ENCODE data around the gene DCDC2C.
A peak's percentile ranks its signal among the peaks of the same experiment; 100 is the strongest.

The DCDC2C gene

DNA sequence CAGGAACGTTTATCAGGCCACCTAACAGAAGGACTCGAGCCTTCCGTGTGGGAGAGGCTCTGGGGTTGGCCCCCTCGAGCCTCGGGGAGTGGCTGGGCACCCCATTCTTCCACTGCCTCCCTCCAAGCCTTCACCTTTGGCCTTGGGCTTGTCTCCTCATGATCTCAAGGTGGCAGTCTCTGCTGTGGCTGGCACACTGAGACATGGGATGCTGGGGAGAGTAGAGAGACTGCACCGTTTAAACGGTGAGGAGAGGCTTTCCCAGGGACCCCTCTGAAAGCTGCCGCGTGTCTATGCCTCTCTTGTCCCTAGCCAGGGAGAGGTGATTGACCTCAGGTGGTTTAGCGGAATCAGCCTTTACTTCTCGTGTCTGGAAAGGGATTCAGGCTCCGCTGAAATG is 71.0 kb downstream of the DCDC2C start:
- Mint-ChIP-seq H3K36me3 (no peaks in the 10 kb centered on the region), H3K27me3 (peaks cover 19% of the 10 kb centered on the region), H3K4me3 (no peak overlapping the region), H3K9me3 (peaks cover 3% of the 10 kb centered on the region), H3K27ac (no peak overlapping the region), H3K4me1 (no peaks in the 10 kb centered on the region)
- DNase-seq (ENCODE audit: low spot score in 2 of 2) (no peak), ATAC-seq (ENCODE audit: low read depth) (no peak)

DNA sequence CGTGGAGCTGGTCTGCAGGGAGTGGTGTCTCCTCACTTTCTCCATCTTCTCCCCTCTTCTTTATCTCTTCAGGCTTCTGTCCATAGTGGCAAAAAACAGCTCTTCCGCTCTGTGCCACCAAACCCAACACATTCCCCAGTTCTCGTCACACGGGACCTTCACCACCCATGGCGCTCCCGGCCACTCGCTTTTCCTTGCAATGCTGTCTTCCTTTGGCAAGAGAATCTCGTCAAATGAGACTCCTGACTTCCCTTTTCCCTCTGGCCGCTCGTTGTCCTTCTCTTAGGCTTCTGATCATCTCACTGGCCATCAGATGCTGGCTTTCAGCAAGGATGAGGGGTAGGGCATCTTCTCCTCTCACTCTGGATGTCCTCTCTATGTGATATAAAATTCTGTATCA is 72.9 kb downstream of the DCDC2C start:
- Mint-ChIP-seq H3K4me1 (peaks cover 2% of the 10 kb centered on the region), H3K4me3 (no peak overlapping the region), H3K27ac (no peak overlapping the region), H3K9me3 (peaks cover 3% of the 10 kb centered on the region), H3K36me3 (no peaks in the 10 kb centered on the region), H3K27me3 (peaks cover 20% of the 10 kb centered on the region)
- no peak for DNase-seq (ENCODE audit: low spot score in 2 of 2)
- ATAC-seq (ENCODE audit: low read depth) = no peak

GRCh38 chr2:3777966-3778365 is 74.6 kb downstream of the DCDC2C start:
- DNase-seq (ENCODE audit: low spot score in 2 of 2) = no peak
- Mint-ChIP-seq H3K4me3 (no peak overlapping the region), H3K27ac (no peak overlapping the region), H3K4me1 (peaks cover 2% of the 10 kb centered on the region), H3K9me3 (peaks cover 3% of the 10 kb centered on the region), H3K27me3 (peaks cover 17% of the 10 kb centered on the region), H3K36me3 (no peaks in the 10 kb centered on the region)
- ATAC-seq (ENCODE audit: low read depth) = no peak

GRCh38 chr2:3778851-3779495 is 75.6 kb downstream of the DCDC2C start:
- no peaks in the 10 kb centered on the region for H3K36me3 Mint-ChIP-seq
- peaks cover 3% of the 10 kb centered on the region for H3K9me3 Mint-ChIP-seq
- H3K27ac Mint-ChIP-seq = no peak overlapping the region
- DNase-seq (ENCODE audit: low spot score in 2 of 2) (no peak), ATAC-seq (ENCODE audit: low read depth) (no peak)
- no peak overlapping the region for H3K4me3 Mint-ChIP-seq
- peaks cover 17% of the 10 kb centered on the region for H3K27me3 Mint-ChIP-seq
- peaks cover 2% of the 10 kb centered on the region for H3K4me1 Mint-ChIP-seq

- DNase-seq (ENCODE audit: low spot score in 2 of 2) (no peak), ATAC-seq (ENCODE audit: low read depth) (no peak)
- H3K27ac Mint-ChIP-seq = no peak overlapping the region
- H3K4me3 Mint-ChIP-seq = no peak overlapping the region
- H3K36me3 Mint-ChIP-seq = no peaks in the 10 kb centered on the region
- peaks cover 17% of the 10 kb centered on the region for H3K27me3 Mint-ChIP-seq
- H3K9me3 Mint-ChIP-seq = peaks cover 3% of the 10 kb centered on the region
- peaks cover 2% of the 10 kb centered on the region for H3K4me1 Mint-ChIP-seq
These were observed 76.2 kb downstream of the DCDC2C start for GRCh38 chr2:3779496-3780049.

DNA sequence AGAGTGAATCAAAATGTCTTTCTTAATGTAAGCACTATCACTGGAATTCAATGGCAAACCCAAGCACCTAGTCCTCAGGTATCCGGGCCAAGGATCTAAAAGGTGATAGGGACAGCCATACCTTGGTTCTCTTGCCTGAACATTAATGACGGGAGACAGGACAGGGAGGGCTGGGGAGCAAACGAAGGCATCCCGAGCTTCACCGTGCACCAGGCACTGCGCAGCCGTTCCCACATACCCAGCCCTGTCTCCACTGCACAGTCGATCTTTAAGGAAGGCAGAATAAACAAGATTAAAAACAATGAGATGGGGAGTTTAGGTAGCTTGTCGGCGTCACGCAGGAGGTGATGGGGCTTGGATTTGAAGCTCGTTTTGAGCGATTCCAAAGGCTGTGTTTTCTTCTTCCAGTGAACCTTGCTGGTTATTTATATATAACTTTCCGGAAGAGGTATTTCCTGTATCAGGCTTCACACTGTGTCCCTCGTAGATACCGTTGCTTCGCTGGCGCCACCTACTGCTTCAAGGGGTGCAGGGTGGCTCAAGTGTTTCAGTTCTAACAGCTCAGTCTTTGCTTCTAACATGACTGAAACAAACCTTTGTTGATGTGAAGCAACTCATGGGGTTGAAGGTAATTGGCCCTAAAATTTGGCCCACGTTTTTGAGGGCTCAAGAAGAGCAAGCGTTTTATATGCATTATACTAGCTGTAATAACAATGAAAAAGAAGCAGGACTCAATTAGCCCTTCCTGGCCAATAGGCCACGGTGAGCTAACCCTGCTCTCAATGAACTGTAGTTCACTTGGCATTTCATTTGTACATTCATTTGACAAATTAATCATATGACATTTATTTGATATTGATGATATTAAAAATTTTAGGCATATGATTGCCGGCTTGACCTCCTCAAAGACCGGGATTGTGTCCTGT is 77.4 kb downstream of the DCDC2C start:
- peaks cover 3% of the 10 kb centered on the region for H3K9me3 Mint-ChIP-seq
- no peaks in the 10 kb centered on the region for H3K36me3 Mint-ChIP-seq
- H3K4me1 Mint-ChIP-seq = peaks cover 2% of the 10 kb centered on the region
- ATAC-seq (ENCODE audit: low read depth) (peak; percentile 44), DNase-seq (ENCODE audit: low spot score in 2 of 2) (no peak)
- no peak overlapping the region for H3K4me3 Mint-ChIP-seq
- no peak overlapping the region for H3K27ac Mint-ChIP-seq
- H3K27me3 Mint-ChIP-seq = peaks cover 17% of the 10 kb centered on the region

GRCh38 chr2:3784731-3785130 is 81.4 kb downstream of the DCDC2C start:
- Mint-ChIP-seq H3K4me1 (peaks cover 2% of the 10 kb centered on the region), H3K27ac (no peak overlapping the region), H3K4me3 (no peak overlapping the region), H3K9me3 (no peaks in the 10 kb centered on the region), H3K27me3 (peaks cover 3% of the 10 kb centered on the region), H3K36me3 (no peaks in the 10 kb centered on the region)
- no peak for DNase-seq (ENCODE audit: low spot score in 2 of 2)
- ATAC-seq (ENCODE audit: low read depth) = no peak

- Mint-ChIP-seq H3K27ac (no peak overlapping the region), H3K4me3 (no peak overlapping the region)
These were observed 82.0 kb downstream of the DCDC2C start for GRCh38 chr2:3785220-3785889.

GRCh38 chr2:3785890-3786273 is 82.5 kb downstream of the DCDC2C start:
- H3K36me3 Mint-ChIP-seq = no peaks in the 10 kb centered on the region
- H3K4me3 Mint-ChIP-seq = no peak overlapping the region
- H3K9me3 Mint-ChIP-seq = peaks cover 1% of the 10 kb centered on the region
- peaks cover 1% of the 10 kb centered on the region for H3K27me3 Mint-ChIP-seq
- H3K4me1 Mint-ChIP-seq = no peaks in the 10 kb centered on the region
- DNase-seq (ENCODE audit: low spot score in 2 of 2) (no peak), ATAC-seq (ENCODE audit: low read depth) (no peak)
- H3K27ac Mint-ChIP-seq = no peak overlapping the region

More at GRCh38 chr2:3785220-3785889, 82.0 kb downstream of the DCDC2C start:
- ATAC-seq (ENCODE audit: low read depth) (no peak), DNase-seq (ENCODE audit: low spot score in 2 of 2) (no peak)
- H3K36me3 Mint-ChIP-seq = no peaks in the 10 kb centered on the region
- no peaks in the 10 kb centered on the region for H3K9me3 Mint-ChIP-seq
- H3K27me3 Mint-ChIP-seq = peaks cover 2% of the 10 kb centered on the region
- H3K4me1 Mint-ChIP-seq = peaks cover 2% of the 10 kb centered on the region

DNA sequence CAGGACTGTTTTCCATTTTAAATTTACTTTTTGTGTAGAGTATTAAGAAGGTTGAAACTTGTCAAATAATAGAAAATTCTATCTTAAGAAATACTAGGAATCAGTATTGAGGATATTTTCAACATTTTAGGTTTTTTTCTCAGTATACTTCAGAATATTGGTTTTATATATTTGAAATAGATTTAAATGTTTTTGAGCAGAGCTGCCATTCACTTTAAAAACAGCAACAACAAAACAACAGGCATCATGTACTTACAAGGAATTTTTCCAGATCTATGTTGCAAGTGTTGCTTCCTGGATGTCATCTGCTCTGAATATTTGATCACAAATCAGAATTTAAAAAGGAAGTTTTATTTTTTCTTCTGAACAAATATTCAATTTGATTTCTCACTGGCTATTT is 84.4 kb downstream of the DCDC2C start:
- Mint-ChIP-seq H3K27me3 (peaks cover 1% of the 10 kb centered on the region), H3K36me3 (no peaks in the 10 kb centered on the region), H3K4me1 (no peaks in the 10 kb centered on the region), H3K27ac (no peak overlapping the region), H3K4me3 (no peak overlapping the region), H3K9me3 (peaks cover 1% of the 10 kb centered on the region)
- DNase-seq (ENCODE audit: low spot score in 2 of 2) (no peak), ATAC-seq (ENCODE audit: low read depth) (no peak)

- H3K27me3 Mint-ChIP-seq = peaks cover 1% of the 10 kb centered on the region
- H3K4me3 Mint-ChIP-seq = no peak overlapping the region
- no peak for DNase-seq (ENCODE audit: low spot score in 2 of 2)
These were observed 85.9 kb downstream of the DCDC2C start for GRCh38 chr2:3789256-3789655.

GRCh38 chr2:3793249-3793648 is 89.9 kb downstream of the DCDC2C start:
- Mint-ChIP-seq H3K36me3 (no peaks in the 10 kb centered on the region), H3K9me3 (peaks cover 1% of the 10 kb centered on the region), H3K4me3 (no peak overlapping the region), H3K27ac (no peak overlapping the region), H3K27me3 (peaks cover 1% of the 10 kb centered on the region), H3K4me1 (no peaks in the 10 kb centered on the region)
- ATAC-seq (ENCODE audit: low read depth) = no peak
- DNase-seq (ENCODE audit: low spot score in 2 of 2) = no peak

More at GRCh38 chr2:3789256-3789655, 85.9 kb downstream of the DCDC2C start:
- Mint-ChIP-seq H3K36me3 (no peaks in the 10 kb centered on the region), H3K4me1 (no peaks in the 10 kb centered on the region), H3K27ac (no peak overlapping the region), H3K9me3 (peaks cover 1% of the 10 kb centered on the region)
- no peak for ATAC-seq (ENCODE audit: low read depth)

GRCh38 chr2:3801506-3801905 is 98.1 kb downstream of the DCDC2C start:
- no peaks in the 10 kb centered on the region for H3K4me1 Mint-ChIP-seq
- ATAC-seq (ENCODE audit: low read depth) = no peak
- H3K4me3 Mint-ChIP-seq = no peak overlapping the region
- no peaks in the 10 kb centered on the region for H3K36me3 Mint-ChIP-seq
- peaks cover 8% of the 10 kb centered on the region for H3K9me3 Mint-ChIP-seq
- peaks cover 4% of the 10 kb centered on the region for H3K27me3 Mint-ChIP-seq
- no peak for DNase-seq (ENCODE audit: low spot score in 2 of 2)
- no peak overlapping the region for H3K27ac Mint-ChIP-seq
